Measurements from ENCODE around the gene GPR132. TPM values are rescaled to one million over a fixed set of nuclear protein-coding genes. Genes with fewer than 3 reads are reported as not detected.
"Not testable (repeated sequence)": the region's sequence is repeated elsewhere in the genome, so short reads cannot be mapped to it uniquely, and the experiment has no call there.

The GPR132 gene
- total RNA-seq, 1 donor from 2014 or later: 27.1 TPM

DNA sequence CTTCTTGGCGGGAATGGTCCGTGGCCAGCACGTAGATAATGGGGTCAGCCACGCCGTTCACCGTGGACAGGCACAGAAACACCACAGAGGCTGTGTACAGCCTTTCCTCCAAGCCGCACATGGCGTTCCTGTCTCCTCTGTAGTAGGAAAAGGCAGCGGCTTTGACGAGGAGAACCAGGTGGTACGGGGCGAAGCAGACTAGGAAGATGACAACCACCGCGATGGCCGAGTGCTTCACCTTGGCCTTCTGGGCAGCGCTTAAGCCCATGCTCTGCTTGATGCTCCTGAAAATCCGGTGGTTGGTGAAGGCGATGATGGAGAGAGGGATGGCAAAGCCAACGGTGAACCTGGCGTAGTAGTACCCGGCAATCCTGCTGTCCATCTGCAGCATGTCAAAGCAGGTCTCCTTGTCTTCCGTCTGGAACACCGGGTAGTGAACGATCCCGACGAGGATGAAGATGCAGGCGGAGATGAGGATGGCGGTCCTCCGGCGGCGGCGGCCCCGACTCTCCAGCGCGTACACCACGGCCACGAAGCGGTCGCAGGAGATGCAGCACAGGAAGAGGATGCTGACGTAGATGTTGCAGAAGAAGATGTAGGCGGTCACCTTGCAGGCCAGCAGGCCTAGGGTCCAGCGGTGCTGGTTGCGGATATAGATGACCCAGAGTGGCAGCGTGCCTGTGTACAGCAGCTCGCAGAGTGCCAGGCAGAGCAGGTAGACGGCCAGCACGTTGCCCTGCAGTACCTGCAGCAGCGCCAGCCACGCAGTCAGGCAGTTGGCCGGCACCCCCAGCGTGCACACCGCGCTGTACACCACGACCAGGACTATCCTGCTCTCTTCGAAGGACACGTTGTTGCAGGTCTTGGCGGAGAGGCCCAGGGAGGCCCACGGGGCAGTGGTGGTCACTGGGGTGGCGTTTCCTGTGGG, 13.8 kb downstream of the GPR132 start:
- Mint-ChIP-seq H3K4me3 (ENCODE audit: low read depth) (no peak overlapping the region), H3K4me1 (ENCODE audit: low read depth) (no peaks in the 10 kb centered on the region), H3K27me3 (ENCODE audit: low read depth) (no peaks in the 10 kb centered on the region), H3K36me3 (ENCODE audit: low read depth) (peaks cover 34% of the 10 kb centered on the region), H3K9me3 (no peaks in the 10 kb centered on the region), H3K27ac (no peak overlapping the region)
- intact Hi-C loops (cut with micrococcal nuclease): no loop called here
- DNase-seq (ENCODE audit: low spot score): no peak

DNA sequence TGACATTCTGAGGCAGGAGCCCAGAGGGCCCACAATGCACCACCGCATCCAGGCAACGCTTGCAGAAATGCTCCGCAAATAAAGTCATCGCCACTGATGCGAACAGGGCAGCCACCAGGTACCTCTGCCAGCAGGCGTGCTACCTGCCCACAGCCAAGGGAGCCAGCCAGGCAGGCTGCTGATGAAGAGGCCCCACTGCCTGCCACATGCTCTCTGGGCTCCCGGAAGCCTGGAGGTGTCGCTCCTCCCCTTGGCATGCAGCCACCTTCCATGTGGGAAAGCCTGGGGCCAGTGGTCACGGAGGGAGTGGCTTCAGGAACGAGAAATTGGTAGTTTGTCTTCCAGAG, 14.7 kb downstream of the GPR132 start:
- Mint-ChIP-seq H3K27me3 (ENCODE audit: low read depth) (no peaks in the 10 kb centered on the region), H3K4me3 (ENCODE audit: low read depth) (no peak overlapping the region), H3K9me3 (no peaks in the 10 kb centered on the region), H3K27ac (no peak overlapping the region), H3K36me3 (ENCODE audit: low read depth) (peaks cover 36% of the 10 kb centered on the region), H3K4me1 (ENCODE audit: low read depth) (peaks cover 4% of the 10 kb centered on the region)
- intact Hi-C loops (cut with micrococcal nuclease): no loop called here
- no peak for DNase-seq (ENCODE audit: low spot score)

DNA sequence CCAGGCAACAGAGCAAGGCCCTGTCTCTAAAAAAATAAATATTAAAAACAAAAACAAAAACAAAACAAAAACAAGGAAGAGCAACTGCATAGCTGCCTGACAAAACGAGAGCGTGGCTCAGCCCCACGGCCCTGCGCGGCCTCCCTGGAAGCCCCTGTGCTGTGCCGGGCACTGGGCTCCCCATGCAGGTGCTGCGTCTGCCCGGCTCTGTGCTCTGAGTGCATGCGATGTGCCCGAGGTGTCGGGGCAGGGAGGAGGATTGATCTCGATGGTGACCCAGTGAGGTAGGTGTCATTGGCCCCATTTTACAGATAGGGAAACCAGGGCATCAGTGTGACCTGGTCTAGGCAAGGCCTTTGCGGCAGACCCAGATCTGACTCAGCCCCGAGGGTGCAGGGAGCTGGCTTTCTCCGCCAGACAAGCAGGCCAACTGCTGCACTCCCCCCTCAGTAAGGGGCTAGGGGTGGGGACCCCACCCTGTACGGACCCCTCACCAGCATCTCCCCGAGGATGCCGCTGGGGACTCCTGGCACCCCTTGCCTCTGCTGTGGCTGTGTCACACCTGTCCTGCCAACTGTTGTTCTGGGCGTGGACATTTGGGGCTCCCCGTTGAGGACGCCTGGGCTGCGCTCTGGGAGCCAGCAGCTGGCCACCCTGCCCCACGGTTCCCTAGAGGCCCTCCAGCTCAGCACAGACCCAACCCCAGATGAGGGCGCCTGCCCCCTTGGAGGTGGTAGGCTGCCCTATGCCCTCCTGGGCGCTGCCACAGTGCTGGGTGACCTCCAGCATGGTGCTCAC, 15.3 kb downstream of the GPR132 start:
- intact Hi-C loops (cut with micrococcal nuclease): loop anchor here (5.0 kb wide), 1 partner anchor 42 kb away; no protein-coding TSS in a partner anchor

DNA sequence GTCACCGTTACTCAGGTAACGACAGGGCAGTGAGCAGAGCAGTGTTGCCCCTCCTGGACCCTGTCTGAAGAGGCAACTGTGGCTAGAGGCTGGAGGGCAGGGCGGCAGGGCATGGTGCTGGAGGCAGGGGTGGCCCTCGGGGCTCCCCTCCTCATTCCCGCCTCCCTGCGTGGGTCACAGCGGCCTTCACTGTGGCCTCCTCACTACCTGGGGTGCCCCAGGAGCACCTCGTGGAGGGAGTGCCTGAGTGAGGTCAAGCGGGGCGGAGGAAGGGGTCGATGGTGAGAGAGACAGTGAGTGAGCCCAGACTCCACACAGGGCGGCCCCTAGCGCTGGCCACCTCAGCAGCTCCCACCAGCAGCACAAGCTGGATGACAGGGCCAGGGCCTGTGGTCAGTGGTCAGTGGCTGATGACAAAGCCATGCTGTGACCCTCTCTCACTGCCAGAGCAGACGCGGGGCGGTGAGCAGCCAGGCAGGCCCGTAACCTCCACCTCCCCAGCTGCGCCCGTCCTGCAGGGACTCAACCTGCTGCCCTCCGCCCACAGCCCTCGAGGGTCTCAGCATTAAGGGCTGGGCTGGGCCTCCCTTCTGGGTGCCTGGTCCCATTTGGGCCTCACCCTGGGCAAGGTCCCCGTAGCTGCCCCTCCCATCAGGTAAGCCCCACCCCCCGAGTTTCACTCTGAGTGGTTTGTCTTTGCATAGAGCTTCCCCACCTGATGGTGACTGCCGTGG, 17.8 kb downstream of the GPR132 start:
- Mint-ChIP-seq H3K36me3 (ENCODE audit: low read depth) (peaks cover 24% of the 10 kb centered on the region), H3K4me3 (ENCODE audit: low read depth) (no peak overlapping the region), H3K27ac (no peak overlapping the region), H3K9me3 (no peaks in the 10 kb centered on the region), H3K27me3 (ENCODE audit: low read depth) (no peaks in the 10 kb centered on the region), H3K4me1 (ENCODE audit: low read depth) (peaks cover 11% of the 10 kb centered on the region)
- DNase-seq (ENCODE audit: low spot score): no peak
- intact Hi-C loops (cut with micrococcal nuclease): loop anchor here (5.0 kb wide), 1 partner anchor 45 kb away; no protein-coding TSS in a partner anchor

More for the DNA sequence above, 15.3 kb downstream of the GPR132 start:
- Mint-ChIP-seq H3K27ac (no peak overlapping the region), H3K36me3 (ENCODE audit: low read depth) (peaks cover 30% of the 10 kb centered on the region), H3K4me1 (ENCODE audit: low read depth) (peaks cover 5% of the 10 kb centered on the region), H3K27me3 (ENCODE audit: low read depth) (no peaks in the 10 kb centered on the region), H3K4me3 (ENCODE audit: low read depth) (no peak overlapping the region), H3K9me3 (no peaks in the 10 kb centered on the region)
- no peak for DNase-seq (ENCODE audit: low spot score)

DNA sequence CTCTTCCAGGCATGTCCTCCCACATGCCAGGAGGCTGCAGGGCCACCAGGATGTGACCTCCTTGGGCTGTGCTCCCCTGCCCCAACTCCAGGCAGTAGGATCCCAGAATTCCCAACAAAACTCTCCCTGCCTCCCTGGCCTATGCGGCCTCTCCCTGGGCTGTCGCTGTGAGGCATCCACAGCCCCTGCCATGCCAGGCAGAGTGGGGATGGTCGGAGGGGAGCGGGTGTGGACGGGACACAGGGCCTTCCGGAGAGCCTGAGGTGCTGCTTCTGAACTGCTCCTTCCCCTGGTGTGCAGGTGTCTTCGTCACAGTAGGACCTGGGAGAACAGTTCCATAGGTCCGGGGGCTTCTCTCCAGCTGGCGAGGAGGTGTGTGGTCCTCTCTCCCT, 18.3 kb downstream of the GPR132 start:
- DNase-seq (ENCODE audit: low spot score): no peak
- peaks cover 20% of the 10 kb centered on the region for H3K36me3 Mint-ChIP-seq (ENCODE audit: low read depth)
- no peaks in the 10 kb centered on the region for H3K27me3 Mint-ChIP-seq (ENCODE audit: low read depth)
- no peak overlapping the region for H3K4me3 Mint-ChIP-seq (ENCODE audit: low read depth)
- no peaks in the 10 kb centered on the region for H3K9me3 Mint-ChIP-seq
- no peak overlapping the region for H3K27ac Mint-ChIP-seq
- H3K4me1 Mint-ChIP-seq (ENCODE audit: low read depth): peaks cover 11% of the 10 kb centered on the region
- intact Hi-C loops (cut with micrococcal nuclease): loop anchor here (5.0 kb wide), 1 partner anchor 45 kb away; no protein-coding TSS in a partner anchor

DNA sequence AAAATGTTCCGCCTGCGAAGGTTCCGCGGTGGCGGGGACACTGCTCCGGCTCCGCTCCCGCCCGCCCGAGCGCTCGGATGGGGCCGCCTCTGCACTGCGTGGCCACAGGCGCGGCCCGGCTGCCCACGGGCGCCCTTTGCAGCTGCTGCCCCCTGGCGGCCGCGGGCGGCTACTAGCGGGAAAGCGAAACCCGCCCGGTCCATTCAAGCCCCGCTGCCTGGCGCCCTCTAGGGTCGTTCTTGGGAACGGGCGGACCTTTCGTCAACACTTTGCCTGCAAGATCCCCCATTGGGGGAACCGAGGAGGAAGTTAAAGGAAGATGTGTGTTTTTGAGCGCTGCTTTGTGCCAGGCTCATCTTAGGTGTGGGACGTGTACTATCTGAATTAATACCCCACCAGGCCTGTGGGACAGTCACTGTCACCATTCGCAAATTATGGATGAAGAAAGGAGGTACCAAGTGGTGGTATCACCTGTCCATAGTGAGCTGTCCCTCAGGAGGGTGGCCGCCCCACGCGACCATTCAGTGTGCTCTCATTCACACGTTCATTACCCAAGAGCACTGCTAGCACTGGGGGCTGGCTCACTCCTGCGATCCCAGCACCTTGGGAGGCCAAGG, 19.4 kb downstream of the GPR132 start:
- Mint-ChIP-seq H3K27me3 (ENCODE audit: low read depth) (no peaks in the 10 kb centered on the region), H3K4me1 (ENCODE audit: low read depth) (peaks cover 11% of the 10 kb centered on the region)

DNA sequence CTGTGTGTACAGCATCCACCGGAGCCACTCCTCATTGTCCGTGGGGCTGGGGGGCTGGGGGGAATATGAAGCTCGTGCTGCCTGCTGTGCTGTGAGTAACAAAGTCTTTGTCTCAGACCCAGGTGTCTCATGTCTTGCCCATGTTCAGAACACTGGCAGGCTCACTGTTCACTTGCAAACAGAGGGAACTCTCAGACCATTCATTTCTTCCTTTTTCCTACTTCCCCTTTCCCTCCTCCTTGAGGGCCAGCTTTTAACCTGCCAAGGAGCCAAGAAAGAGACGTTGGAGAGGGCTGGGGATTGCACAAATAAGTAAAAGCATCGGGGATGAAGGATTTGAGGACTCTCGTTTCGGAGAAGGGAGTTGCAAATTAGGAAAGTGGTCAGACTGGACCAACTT, 21.6 kb downstream of the GPR132 start:
- Mint-ChIP-seq H3K4me1 (ENCODE audit: low read depth) (peaks cover 11% of the 10 kb centered on the region), H3K27ac (no peak overlapping the region), H3K27me3 (ENCODE audit: low read depth) (no peaks in the 10 kb centered on the region), H3K36me3 (ENCODE audit: low read depth) (peaks cover 3% of the 10 kb centered on the region), H3K4me3 (ENCODE audit: low read depth) (no peak overlapping the region), H3K9me3 (no peaks in the 10 kb centered on the region)
- no peak for DNase-seq (ENCODE audit: low spot score)
- intact Hi-C loops (cut with micrococcal nuclease): loop anchor here (2.0 kb wide), 1 partner anchor 17 kb away; no protein-coding TSS in a partner anchor

More for the DNA sequence above, 19.4 kb downstream of the GPR132 start:
- no peak overlapping the region for H3K4me3 Mint-ChIP-seq (ENCODE audit: low read depth)
- no peak overlapping the region for H3K27ac Mint-ChIP-seq
- DNase-seq (ENCODE audit: low spot score): peak; percentile 86
- intact Hi-C loops (cut with micrococcal nuclease): loop anchor here (1.0 to 5.0 kb wide), 4 partner anchors 15 to 70 kb away; partner anchors contain the start of gene CDCA4
- peaks cover 10% of the 10 kb centered on the region for H3K36me3 Mint-ChIP-seq (ENCODE audit: low read depth)
- no peaks in the 10 kb centered on the region for H3K9me3 Mint-ChIP-seq

DNA sequence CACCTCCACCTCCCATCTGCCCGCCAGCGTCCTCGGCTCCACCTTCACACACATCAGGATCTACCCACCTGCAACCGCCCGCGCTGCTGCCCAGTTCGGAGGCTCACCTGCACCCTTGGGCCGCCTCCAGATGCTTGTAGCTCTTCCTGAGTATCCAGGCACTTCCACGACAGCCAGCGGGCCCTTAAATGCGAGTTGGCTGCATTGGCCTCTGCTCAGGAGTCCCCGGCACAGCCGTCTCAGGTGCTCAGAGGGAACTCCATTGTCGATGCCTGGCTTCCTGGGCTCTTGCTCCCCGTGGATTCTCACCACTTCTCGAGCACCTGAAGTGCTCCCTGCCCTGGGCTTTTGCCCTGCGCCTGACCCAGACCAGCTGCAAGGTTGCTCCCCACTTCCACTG, 22.4 kb downstream of the GPR132 start:
- Mint-ChIP-seq H3K4me1 (ENCODE audit: low read depth) (peaks cover 11% of the 10 kb centered on the region), H3K27ac (no peak overlapping the region), H3K36me3 (ENCODE audit: low read depth) (peaks cover 3% of the 10 kb centered on the region), H3K4me3 (ENCODE audit: low read depth) (no peak overlapping the region), H3K9me3 (no peaks in the 10 kb centered on the region), H3K27me3 (ENCODE audit: low read depth) (no peaks in the 10 kb centered on the region)
- intact Hi-C loops (cut with micrococcal nuclease): no loop called here
- no peak for DNase-seq (ENCODE audit: low spot score)

DNA sequence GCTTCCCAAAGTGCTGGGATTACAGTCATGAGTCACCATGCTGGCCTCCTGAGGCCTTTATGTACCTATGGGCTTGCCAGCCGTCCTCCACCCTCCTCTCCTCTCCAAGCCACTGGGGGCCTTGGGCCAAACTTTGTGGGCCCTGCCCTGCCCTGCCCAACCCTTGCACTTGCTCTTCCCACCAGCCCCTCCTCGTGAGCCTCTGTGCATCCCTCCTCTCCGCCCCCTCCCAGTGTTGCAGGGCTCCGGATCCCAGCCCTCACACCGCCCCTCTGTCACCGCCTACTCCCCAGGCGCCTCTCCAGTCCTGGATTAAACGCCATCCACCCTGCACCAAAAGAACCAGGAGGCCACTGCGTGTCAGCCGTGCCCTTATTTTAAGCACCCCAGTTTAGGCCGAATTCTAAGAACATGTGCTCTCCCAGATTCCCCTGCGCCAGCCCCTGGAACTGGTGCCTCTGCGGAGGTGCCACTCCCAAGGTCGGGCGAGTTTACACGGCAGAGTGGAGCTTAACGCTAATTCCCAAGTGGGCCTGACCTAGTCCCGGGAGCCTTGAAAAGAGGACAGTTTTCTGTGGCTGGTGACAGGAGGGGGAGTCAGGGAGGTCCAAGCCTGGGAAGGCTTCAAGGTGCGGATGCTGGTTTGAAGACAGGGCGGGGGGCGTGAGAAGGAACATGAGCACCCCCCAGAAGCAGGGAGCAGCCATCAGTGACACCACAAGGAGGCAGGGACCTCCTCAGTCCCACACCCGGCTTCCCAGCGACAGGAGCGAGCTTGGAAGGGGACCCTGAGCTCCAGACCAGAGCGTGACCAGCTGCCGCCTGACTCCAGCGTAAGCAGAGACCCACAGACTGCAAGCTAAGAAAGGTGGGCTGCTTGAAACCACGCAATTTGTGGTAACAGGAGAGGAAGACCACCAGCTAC, 23.1 kb downstream of the GPR132 start:
- no peaks in the 10 kb centered on the region for H3K9me3 Mint-ChIP-seq
- intact Hi-C loops (cut with micrococcal nuclease): no loop called here
- H3K27me3 Mint-ChIP-seq (ENCODE audit: low read depth): no peaks in the 10 kb centered on the region
- no peak overlapping the region for H3K27ac Mint-ChIP-seq
- H3K4me1 Mint-ChIP-seq (ENCODE audit: low read depth): peaks cover 11% of the 10 kb centered on the region
- H3K36me3 Mint-ChIP-seq (ENCODE audit: low read depth): peaks cover 3% of the 10 kb centered on the region
- no peak for DNase-seq (ENCODE audit: low spot score)
- H3K4me3 Mint-ChIP-seq (ENCODE audit: low read depth): no peak overlapping the region

DNA sequence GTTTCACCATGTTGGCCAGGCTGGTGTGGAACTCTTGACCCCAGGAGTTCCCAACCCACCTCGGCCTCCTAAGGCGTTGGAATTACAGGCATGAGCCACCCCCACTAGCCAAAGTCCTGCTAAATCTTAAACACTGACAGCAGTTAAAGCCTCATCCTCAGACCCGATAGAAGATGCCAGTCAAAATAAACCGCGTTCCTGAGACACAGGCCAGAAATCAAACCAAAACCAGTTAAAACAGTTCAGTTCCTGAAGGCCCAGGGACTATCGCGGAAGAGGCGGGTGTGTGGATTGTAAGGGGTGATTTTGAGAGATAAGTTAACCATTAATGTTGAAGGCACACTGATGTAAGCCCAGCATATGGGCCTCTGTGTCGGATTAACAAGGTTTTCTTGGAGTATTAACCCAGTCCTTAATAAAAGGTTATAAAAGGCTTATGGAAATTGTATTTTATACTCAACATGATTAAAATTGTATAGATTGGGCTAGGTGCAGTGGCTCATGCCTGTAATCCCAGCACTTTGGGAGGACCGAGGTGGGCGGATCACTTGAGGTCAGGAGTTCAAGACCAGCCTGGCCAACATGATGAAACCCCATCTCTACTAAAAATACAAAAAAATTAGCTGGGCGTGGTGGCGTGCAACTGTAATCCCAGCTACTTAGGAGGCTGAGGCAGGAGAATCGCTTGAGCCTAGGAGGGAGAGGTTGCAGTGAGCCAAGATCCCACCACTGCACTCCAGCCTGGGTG, 25.6 kb downstream of the GPR132 start:
- H3K4me3 Mint-ChIP-seq (ENCODE audit: low read depth): no peak overlapping the region
- peaks cover 3% of the 10 kb centered on the region for H3K4me1 Mint-ChIP-seq (ENCODE audit: low read depth)
- intact Hi-C loops (cut with micrococcal nuclease): no loop called here
- no peaks in the 10 kb centered on the region for H3K36me3 Mint-ChIP-seq (ENCODE audit: low read depth)
- H3K9me3 Mint-ChIP-seq: no peaks in the 10 kb centered on the region
- DNase-seq (ENCODE audit: low spot score): no peak
- H3K27me3 Mint-ChIP-seq (ENCODE audit: low read depth): no peaks in the 10 kb centered on the region
- H3K27ac Mint-ChIP-seq: no peak overlapping the region

DNA sequence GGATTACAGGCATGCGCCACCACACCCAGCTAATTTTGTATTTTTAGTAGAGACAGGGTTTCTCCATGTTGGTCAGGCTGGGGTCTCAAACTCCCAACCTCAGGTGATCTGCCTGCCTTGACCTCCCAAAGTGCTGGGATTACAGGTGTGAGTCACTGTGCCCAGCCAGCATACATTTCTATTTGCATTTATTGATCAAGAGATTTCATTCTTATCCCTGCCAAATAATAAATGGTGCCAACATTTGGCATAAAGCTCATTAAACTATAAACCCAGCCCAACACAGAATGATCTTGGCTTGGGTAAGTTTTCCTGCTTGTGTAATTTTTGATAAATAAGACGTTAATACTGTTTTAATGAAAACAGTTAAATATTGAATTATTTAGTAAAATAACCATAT, 29.6 kb downstream of the GPR132 start:
- DNase-seq (ENCODE audit: low spot score); H3K27me3 Mint-ChIP-seq (ENCODE audit: low read depth); H3K4me1 Mint-ChIP-seq (ENCODE audit: low read depth); H3K36me3 Mint-ChIP-seq (ENCODE audit: low read depth); H3K9me3 Mint-ChIP-seq; H3K4me3 Mint-ChIP-seq (ENCODE audit: low read depth); intact Hi-C loops (cut with micrococcal nuclease); H3K27ac Mint-ChIP-seq: not testable (repeated sequence)

Data from activated T-helper 2 cell treated with anti-CD3 and anti-CD28 coated beads, Interferon-gamma antibody, Interleukin-2, Interleukin-4, amounts not matched to agents 10 μg/mL and 5 μg/mL and 100 μg/mL, durations not matched to agents 14 hours and 24 hours and 36 hours (primary cell).